Activated CD8-positive, alpha-beta T cell treated with anti-CD3 and anti-CD28 coated beads for 36 hours (primary cell): ENCODE measurements around the gene ELP2. TPM values are rescaled to one million over a fixed set of nuclear protein-coding genes. Genes with fewer than 3 reads are reported as not detected.
"Not testable (repeated sequence)": the region's sequence is repeated elsewhere in the genome, so short reads cannot be mapped to it uniquely, and the experiment has no call there.

Source experiments
- ATAC-seq: fragments of 200-7000 bp; cut with Tn5 transposase; one replicate; pipeline ENCODE4 v1.10.0; 2021; ENCODE audit warnings: mild to moderate bottlenecking, moderate library complexity
- CTCF ChIA-PET: fragments of 350-600 bp; sonication (Branson Sonifier 250); formaldehyde crosslinking; loops from one replicate; lab custom pipeline; 2021; ENCODE audit warnings: antibody characterized with exemption; lab: Charles Lee
- POLR2A ChIA-PET: fragments of 350-600 bp; sonication (Branson Sonifier 250); formaldehyde crosslinking; loops from one replicate; lab custom pipeline; 2021; ENCODE audit warnings: antibody characterized with exemption; lab: Charles Lee
- DNase-seq: peaks from one replicate; pipeline ENCODE4 v3.0.0-alpha.2; 2020
- H3K27ac Mint-ChIP-seq: one replicate; pipeline ENCODE4 v1.8.0; 2021; ENCODE audit warnings: mild to moderate bottlenecking, mixed read lengths
- H3K27me3 Mint-ChIP-seq: one replicate; pipeline ENCODE4 v1.8.0; 2021; ENCODE audit warnings: mixed read lengths
- H3K36me3 Mint-ChIP-seq: one replicate; pipeline ENCODE4 v1.8.0; 2021; ENCODE audit warnings: low read depth, mixed read lengths
- H3K4me1 Mint-ChIP-seq: one replicate; pipeline ENCODE4 v1.8.0; 2021; ENCODE audit warnings: low read depth, mixed read lengths
- H3K4me3 Mint-ChIP-seq: one replicate; pipeline ENCODE4 v1.8.0; 2021; ENCODE audit warnings: mild to moderate bottlenecking, moderate library complexity, mixed read lengths
- H3K9me3 Mint-ChIP-seq: one replicate; pipeline ENCODE4 v1.8.0; 2021; ENCODE audit warnings: mixed read lengths
- CTCF ChIP-seq: fragments of 200-600 bp; IDR thresholded peaks from one replicate; pipeline ENCODE4 v1.8.0; 2022; ENCODE audit warnings: antibody characterized with exemption, mild to moderate bottlenecking
- intact Hi-C: fragments of 100-400 bp; cut with micrococcal nuclease; formaldehyde crosslinking; loops from one replicate; pipeline ENCODE4 v1.10.0; 2022
- total RNA-seq, 2 experiments: library from RNA; stranded (reverse); gene quantifications; one replicate each; pipeline ENCODE4 v1.2.3, GENCODE V29; 2021

Gene ELP2
- total RNA-seq, 2 experiments from 2014 or later: 98.8 to 105 TPM

GRCh38 chr18:36086186-36086585, 43.5 kb upstream of the ELP2 start:
- intact Hi-C loops: no loop called here
- no peaks in the 10 kb centered on the region for H3K27me3 Mint-ChIP-seq
- H3K36me3 Mint-ChIP-seq: no peaks in the 10 kb centered on the region
- H3K27ac Mint-ChIP-seq: no peak overlapping the region
- TF ChIP-seq CTCF: no peak
- H3K4me1 Mint-ChIP-seq: peaks cover 12% of the 10 kb centered on the region
- H3K4me3 Mint-ChIP-seq: no peak overlapping the region
- CTCF ChIA-PET: interaction anchor here (1.1 to 1.9 kb wide), 2 partner anchors 10 to 68 kb away, joined by 5 read pairs; no protein-coding TSS in a partner anchor
- POLR2A ChIA-PET: no interaction called here
- ATAC-seq: no peak
- peaks cover 3% of the 10 kb centered on the region for H3K9me3 Mint-ChIP-seq
- DNase-seq: no peak

- H3K9me3 Mint-ChIP-seq: peaks cover 1% of the 10 kb centered on the region
- no peaks in the 10 kb centered on the region for H3K36me3 Mint-ChIP-seq
- no peaks in the 10 kb centered on the region for H3K27me3 Mint-ChIP-seq
- H3K27ac Mint-ChIP-seq: no peak overlapping the region
- CTCF ChIA-PET: no interaction called here
- H3K4me3 Mint-ChIP-seq: no peak overlapping the region
- DNase-seq: no peak
- intact Hi-C loops: no loop called here
- POLR2A ChIA-PET: no interaction called here
- peaks cover 12% of the 10 kb centered on the region for H3K4me1 Mint-ChIP-seq
- no peak for TF ChIP-seq CTCF
- ATAC-seq: no peak
Observed at GRCh38 chr18:36088256-36088655, 41.4 kb upstream of the ELP2 start.

- intact Hi-C loops: no loop called here
- no peak for TF ChIP-seq CTCF
- Mint-ChIP-seq H3K27me3 (no peaks in the 10 kb centered on the region), H3K4me1 (peaks cover 7% of the 10 kb centered on the region), H3K36me3 (no peaks in the 10 kb centered on the region), H3K4me3 (no peak overlapping the region), H3K9me3 (peaks cover under 1% of the 10 kb centered on the region), H3K27ac (no peak overlapping the region)
- ChIA-PET POLR2A (no interaction called here), CTCF (no interaction called here)
- ATAC-seq (no peak), DNase-seq (no peak)
Observed at GRCh38 chr18:36089001-36089400, 40.7 kb upstream of the ELP2 start.

- H3K27me3 Mint-ChIP-seq, H3K4me1 Mint-ChIP-seq, DNase-seq, ATAC-seq, H3K9me3 Mint-ChIP-seq, H3K27ac Mint-ChIP-seq, H3K36me3 Mint-ChIP-seq, H3K4me3 Mint-ChIP-seq, POLR2A ChIA-PET: not testable (repeated sequence)
- CTCF ChIA-PET: interaction anchor here (1.4 to 4.4 kb wide), 2 partner anchors 74 to 193 kb away, joined by 6 to 24 read pairs; no protein-coding TSS in a partner anchor
- intact Hi-C loops: loop anchor here (5.0 kb wide), 1 partner anchor 75 kb away; no protein-coding TSS in a partner anchor
Observed at GRCh38 chr18:36092116-36092515, 37.6 kb upstream of the ELP2 start.

- intact Hi-C loops: loop anchor here (5.0 kb wide), 1 partner anchor 77 kb away; no protein-coding TSS in a partner anchor
- DNase-seq (no peak), ATAC-seq (no peak)
- POLR2A ChIA-PET: no interaction called here
- H3K27ac Mint-ChIP-seq: no peak overlapping the region
- peaks cover 7% of the 10 kb centered on the region for H3K4me1 Mint-ChIP-seq
- H3K9me3 Mint-ChIP-seq: no peaks in the 10 kb centered on the region
- peaks cover 1% of the 10 kb centered on the region for H3K27me3 Mint-ChIP-seq
- H3K36me3 Mint-ChIP-seq: no peaks in the 10 kb centered on the region
- no peak overlapping the region for H3K4me3 Mint-ChIP-seq
- CTCF ChIA-PET: interaction anchor here (0.6 to 4.4 kb wide), 4 partner anchors 72 to 189 kb away, joined by 3 to 53 read pairs (median 15); no protein-coding TSS in a partner anchor
- no peak for TF ChIP-seq CTCF
Observed at GRCh38 chr18:36094431-36094830, 35.3 kb upstream of the ELP2 start.
